ENCODE data around the gene DNMT3A. TPM values are rescaled to one million over a fixed set of nuclear protein-coding genes. Genes with fewer than 3 reads are reported as not detected.

Gene DNMT3A
- total RNA-seq, 1 experiment from 2014 or later = 8.0 TPM

DNA sequence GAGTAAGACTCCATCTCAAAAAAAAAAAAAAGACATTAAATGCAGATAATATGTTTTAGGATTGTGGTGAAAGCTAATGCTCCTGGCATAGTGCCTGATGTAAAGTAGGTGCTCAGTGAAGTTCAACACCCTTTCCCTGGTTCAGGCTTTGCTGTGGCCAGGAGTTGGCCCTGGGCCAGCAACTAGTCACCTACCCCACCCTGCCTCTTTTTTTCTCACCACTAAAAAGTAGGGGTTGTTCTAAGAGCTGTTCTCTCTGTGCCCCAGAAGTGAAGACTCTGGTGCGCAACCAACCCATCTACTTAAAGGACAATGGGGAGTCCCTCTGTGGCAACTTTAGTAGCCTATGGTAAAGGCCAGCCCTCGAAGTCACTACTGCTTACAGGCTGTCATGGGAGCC, 75.9 kb downstream of the DNMT3A start:
- intact Hi-C loops (cut with micrococcal nuclease) = no loop called here
- peaks cover 6% of the 10 kb centered on the region for H3K36me3 Mint-ChIP-seq (ENCODE audit: insufficient read depth, unreplicated experiment)
- TF ChIP-seq, protein P1, sequence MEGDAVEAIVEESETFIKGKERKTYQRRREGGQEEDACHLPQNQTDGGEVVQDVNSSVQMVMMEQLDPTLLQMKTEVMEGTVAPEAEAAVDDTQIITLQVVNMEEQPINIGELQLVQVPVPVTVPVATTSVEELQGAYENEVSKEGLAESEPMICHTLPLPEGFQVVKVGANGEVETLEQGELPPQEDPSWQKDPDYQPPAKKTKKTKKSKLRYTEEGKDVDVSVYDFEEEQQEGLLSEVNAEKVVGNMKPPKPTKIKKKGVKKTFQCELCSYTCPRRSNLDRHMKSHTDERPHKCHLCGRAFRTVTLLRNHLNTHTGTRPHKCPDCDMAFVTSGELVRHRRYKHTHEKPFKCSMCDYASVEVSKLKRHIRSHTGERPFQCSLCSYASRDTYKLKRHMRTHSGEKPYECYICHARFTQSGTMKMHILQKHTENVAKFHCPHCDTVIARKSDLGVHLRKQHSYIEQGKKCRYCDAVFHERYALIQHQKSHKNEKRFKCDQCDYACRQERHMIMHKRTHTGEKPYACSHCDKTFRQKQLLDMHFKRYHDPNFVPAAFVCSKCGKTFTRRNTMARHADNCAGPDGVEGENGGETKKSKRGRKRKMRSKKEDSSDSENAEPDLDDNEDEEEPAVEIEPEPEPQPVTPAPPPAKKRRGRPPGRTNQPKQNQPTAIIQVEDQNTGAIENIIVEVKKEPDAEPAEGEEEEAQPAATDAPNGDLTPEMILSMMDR (IDR thresholded peaks at IDR 0.05; ENCODE audit: unreplicated experiment) = no peak
- no peaks in the 10 kb centered on the region for H3K9me3 Mint-ChIP-seq (ENCODE audit: unreplicated experiment)
- CTCF ChIA-PET = interaction anchor here (0.6 to 1.8 kb wide), 2 partner anchors 13 to 108 kb away, joined by 3 to 7 read pairs; no protein-coding TSS in a partner anchor
- H3K4me1 Mint-ChIP-seq (ENCODE audit: insufficient read depth, unreplicated experiment) = no peaks in the 10 kb centered on the region
- H3K4me3 Mint-ChIP-seq (ENCODE audit: unreplicated experiment) = no peak overlapping the region
- no peak overlapping the region for H3K27ac Mint-ChIP-seq (ENCODE audit: low read depth, unreplicated experiment)
- POLR2A ChIA-PET = no interaction called here
- no TSS peak for BruUV-seq (replicated peaks)
- no peaks in the 10 kb centered on the region for H3K27me3 Mint-ChIP-seq (ENCODE audit: insufficient read depth, unreplicated experiment)
- DNase-seq (ENCODE audit: unreplicated experiment) = peak; percentile 44

DNA sequence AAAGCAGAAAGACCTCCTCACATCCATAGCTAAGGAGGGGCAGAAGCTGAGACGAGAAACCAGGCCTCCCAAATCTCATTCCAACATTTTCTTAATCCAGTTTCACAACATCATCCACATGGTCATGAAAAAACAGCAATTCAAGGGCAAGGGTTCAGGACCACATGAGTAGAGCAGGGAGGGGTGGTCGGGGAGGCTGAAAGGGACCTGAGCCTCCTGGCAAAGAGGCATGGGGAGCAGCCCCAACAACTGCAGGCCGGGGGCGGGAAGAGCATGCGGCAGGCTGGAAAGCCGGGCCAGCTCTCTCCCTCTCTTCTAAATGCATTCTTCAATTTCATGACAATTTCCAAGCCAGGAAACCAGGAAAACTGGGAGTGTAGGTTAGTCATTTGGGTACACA, 76.7 kb downstream of the DNMT3A start:
- Mint-ChIP-seq H3K4me1 (ENCODE audit: insufficient read depth, unreplicated experiment) (no peaks in the 10 kb centered on the region), H3K27ac (ENCODE audit: low read depth, unreplicated experiment) (no peak overlapping the region), H3K27me3 (ENCODE audit: insufficient read depth, unreplicated experiment) (no peaks in the 10 kb centered on the region), H3K9me3 (ENCODE audit: unreplicated experiment) (no peaks in the 10 kb centered on the region), H3K36me3 (ENCODE audit: insufficient read depth, unreplicated experiment) (peaks cover 6% of the 10 kb centered on the region), H3K4me3 (ENCODE audit: unreplicated experiment) (no peak overlapping the region)
- intact Hi-C loops (cut with micrococcal nuclease) = no loop called here
- DNase-seq (ENCODE audit: unreplicated experiment) = no peak
- no TSS peak for BruUV-seq (replicated peaks)
- POLR2A ChIA-PET = no interaction called here
- TF ChIP-seq, protein P1 (IDR thresholded peaks at IDR 0.05; ENCODE audit: unreplicated experiment) = no peak
- CTCF ChIA-PET = interaction anchor here (0.6 to 1.8 kb wide), 2 partner anchors 14 to 382 kb away, joined by 3 to 7 read pairs; no protein-coding TSS in a partner anchor

DNA sequence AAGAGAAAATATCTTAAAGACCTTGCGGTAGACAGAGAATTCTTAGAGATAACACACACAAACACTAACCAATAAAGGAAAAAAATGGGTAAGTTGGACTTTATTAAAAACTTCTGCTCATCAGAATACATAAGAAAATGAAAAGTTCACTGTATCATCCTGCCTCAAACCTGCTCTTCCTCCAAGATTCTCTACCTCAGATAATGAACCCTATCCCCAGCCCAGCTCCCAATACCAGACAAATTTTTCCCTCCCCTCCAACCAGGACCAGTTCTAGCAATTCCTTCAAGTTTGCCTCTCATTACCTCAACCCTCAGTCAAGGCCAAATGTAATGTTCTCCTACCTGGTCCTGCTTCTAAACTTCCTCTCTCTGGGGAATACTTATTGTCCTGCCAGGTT, 79.4 kb downstream of the DNMT3A start:
- intact Hi-C loops (cut with micrococcal nuclease) = no loop called here
- no peaks in the 10 kb centered on the region for H3K4me1 Mint-ChIP-seq (ENCODE audit: insufficient read depth, unreplicated experiment)
- H3K27ac Mint-ChIP-seq (ENCODE audit: low read depth, unreplicated experiment) = no peak overlapping the region
- no peaks in the 10 kb centered on the region for H3K36me3 Mint-ChIP-seq (ENCODE audit: insufficient read depth, unreplicated experiment)
- CTCF ChIA-PET = interaction anchor here (0.8 kb wide), 1 partner anchor 261 kb away, joined by 3 read pairs; no protein-coding TSS in a partner anchor
- no peaks in the 10 kb centered on the region for H3K27me3 Mint-ChIP-seq (ENCODE audit: insufficient read depth, unreplicated experiment)
- no peak overlapping the region for H3K4me3 Mint-ChIP-seq (ENCODE audit: unreplicated experiment)
- TF ChIP-seq, protein P1 (IDR thresholded peaks at IDR 0.05; ENCODE audit: unreplicated experiment) = no peak
- DNase-seq (ENCODE audit: unreplicated experiment) = no peak
- BruUV-seq (replicated peaks) = no TSS peak
- POLR2A ChIA-PET = no interaction called here
- H3K9me3 Mint-ChIP-seq (ENCODE audit: unreplicated experiment) = no peaks in the 10 kb centered on the region

DNA sequence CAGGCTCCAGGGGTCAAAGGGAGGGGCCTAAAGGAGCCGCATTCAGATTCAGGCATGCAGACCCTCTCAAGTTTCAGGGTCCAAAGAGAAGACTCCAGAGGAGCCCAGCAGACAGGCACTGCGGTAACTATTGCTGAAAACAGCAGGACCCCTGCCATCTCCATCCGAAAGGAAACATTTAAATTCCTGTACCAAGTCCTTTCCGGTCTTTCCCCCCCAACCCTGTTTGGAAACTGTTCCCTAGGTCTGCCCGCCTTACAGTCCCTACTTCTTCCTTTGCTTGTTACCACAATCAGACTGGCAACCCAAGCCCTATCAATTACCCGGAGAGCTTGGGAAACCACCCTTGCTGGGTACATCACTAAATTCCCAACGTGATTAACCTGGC, 82.0 kb downstream of the DNMT3A start:
- intact Hi-C loops (cut with micrococcal nuclease) = no loop called here
- no peaks in the 10 kb centered on the region for H3K9me3 Mint-ChIP-seq (ENCODE audit: unreplicated experiment)
- no TSS peak for BruUV-seq (replicated peaks)
- H3K4me3 Mint-ChIP-seq (ENCODE audit: unreplicated experiment) = no peak overlapping the region
- H3K27me3 Mint-ChIP-seq (ENCODE audit: insufficient read depth, unreplicated experiment) = no peaks in the 10 kb centered on the region
- H3K27ac Mint-ChIP-seq (ENCODE audit: low read depth, unreplicated experiment) = no peak overlapping the region
- TF ChIP-seq, protein P1 (IDR thresholded peaks at IDR 0.05; ENCODE audit: unreplicated experiment) = no peak
- DNase-seq (ENCODE audit: unreplicated experiment) = no peak
- CTCF ChIA-PET = no interaction called here
- POLR2A ChIA-PET = no interaction called here
- peaks cover 6% of the 10 kb centered on the region for H3K36me3 Mint-ChIP-seq (ENCODE audit: insufficient read depth, unreplicated experiment)
- H3K4me1 Mint-ChIP-seq (ENCODE audit: insufficient read depth, unreplicated experiment) = no peaks in the 10 kb centered on the region
